GM20431 (cell line): ENCODE data around the gene TRPM2.
"Not testable (repeated sequence)": the region's sequence is repeated elsewhere in the genome, so short reads cannot be mapped to it uniquely, and the experiment has no call there.

ENCODE experiments used
- in situ Hi-C: fragments of 300-500 bp; cut with MseI, MboI; formaldehyde crosslinking; loops from one replicate; pipeline ENCODE4 v1.15.0; 2020; ENCODE audit warnings: low sequenced_read_pairs; ENCODE audit not compliant: unreplicated experiment

Gene TRPM2

DNA sequence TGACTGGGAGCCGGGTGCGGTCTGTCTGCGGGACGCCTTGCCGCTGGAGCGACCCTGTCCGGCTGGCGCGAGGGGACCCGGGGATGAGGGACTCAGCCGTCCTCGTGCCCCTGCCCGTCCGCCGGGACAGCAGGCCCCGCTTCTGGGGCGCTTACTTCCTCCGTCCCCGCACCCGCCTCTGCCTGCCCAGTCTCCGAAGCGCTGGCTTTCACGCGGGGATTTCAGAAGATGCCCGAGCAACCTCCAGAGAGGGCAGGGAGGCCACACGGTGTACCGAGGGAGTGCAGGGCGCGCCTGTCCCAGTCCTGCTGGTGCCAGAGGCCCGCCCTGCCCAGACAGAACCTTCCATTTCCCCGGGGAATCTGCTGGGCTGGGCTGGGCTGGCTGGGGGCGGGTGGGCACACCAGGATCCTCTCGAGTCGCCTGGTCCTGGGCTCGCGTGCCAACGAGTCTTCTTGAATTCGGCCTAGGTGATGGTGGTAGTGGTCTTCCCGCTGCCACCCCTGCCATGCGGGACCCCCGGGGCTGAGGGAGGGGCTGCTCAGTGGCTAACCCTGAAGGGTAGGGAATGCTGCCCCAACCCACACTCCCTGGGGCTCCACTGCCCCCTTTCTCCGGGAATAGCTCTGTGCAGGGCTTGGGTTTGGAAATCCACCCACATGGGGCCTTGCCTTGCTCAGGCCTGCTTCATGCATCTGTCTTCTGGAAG is 2.5 kb upstream of the TRPM2 start:
- in situ Hi-C loops, result no loop called here

- in situ Hi-C loops, result no loop called here
Observed at GRCh38 chr21:44351535-44352252, 1.7 kb upstream of the TRPM2 start.

- in situ Hi-C loops, result no loop called here
Observed at GRCh38 chr21:44352253-44352860, 1.1 kb upstream of the TRPM2 start.

DNA sequence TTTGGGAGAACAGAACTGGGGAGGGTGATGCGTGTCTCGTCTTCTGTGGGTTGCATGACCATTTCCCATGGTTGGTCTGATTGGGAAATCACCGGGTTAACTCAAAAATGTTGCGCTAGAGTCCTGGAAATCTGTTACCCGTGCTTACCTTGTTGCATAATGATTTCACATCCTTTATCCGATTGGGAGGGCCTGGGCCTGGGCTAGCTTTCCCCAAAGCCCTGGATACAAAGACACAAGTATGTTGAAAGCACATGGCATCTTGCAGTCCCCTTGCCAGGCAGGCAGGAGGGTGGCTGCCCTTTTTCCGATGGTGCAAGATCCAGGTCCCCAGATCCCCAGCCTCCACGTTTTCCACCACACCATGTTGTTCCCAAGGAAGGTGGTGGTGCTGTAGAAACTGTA is 582 bp downstream of the TRPM2 start:
- in situ Hi-C loops, result no loop called here

DNA sequence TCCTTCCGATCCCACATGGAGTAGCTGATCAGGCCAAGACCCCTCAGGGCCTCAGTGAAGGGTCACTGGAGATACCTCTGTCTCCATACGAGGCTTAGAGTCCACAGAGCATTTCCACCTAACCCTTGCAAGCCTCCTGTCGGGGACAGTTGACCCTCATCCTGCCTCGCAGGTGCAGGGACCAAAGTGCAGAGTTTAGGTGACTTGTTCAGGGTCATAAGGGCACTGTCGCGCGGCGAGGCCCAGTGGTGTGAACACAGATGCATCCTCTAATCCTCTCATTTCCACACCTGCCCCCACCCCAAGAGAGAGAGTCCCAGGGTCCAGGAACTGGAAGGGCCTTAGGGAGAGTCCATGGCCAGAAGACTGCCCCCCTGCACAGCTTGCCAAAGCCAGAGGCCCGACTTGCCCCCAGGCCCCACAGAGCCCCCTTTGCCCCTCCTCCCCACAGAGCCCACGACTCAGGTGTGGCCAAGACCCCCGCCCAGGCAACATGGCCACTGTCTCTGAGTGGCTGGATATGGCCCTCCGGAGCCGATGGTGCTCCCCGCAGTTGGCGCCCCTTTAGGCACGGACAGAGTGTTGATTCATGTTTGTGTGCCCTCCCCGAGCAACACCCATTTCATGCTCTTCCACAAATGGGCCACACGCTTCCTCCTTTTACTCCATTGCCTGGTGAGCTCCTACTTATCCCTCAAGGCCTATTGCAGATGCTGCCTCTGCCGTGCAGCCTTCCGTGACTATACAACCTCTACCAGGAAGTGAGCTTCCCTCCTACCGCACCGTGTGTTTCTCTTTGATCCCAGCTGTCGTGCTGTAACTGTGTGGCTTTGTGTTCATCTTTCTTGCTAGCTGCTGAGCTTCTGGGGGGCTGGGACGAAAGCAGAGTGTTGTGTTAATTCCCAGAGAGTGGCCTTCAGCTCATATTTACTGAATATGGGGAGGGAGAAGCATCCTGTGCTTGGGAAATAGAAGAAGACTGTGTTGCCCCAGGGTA is 1.7 kb downstream of the TRPM2 start:
- in situ Hi-C loops, result no loop called here

DNA sequence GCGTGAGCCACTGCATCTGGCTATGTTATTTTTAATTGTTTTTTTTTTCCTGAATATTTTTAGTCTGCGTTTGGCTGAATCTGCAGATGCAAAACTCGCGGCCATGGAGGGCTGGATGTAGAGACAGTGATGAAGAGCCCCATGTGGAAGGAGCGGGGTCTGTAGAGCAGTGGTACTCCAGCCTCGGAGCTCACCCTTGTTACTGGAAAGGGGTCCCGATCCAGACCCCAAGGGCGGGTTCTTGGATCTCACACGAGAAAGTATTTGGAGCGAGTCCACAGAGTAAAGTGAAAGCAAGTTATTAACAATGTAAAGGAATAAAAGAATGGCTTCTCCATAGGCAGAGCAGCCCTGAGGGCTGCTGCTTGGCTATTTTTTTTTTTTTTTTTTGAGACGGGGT is 2.7 kb downstream of the TRPM2 start:
- in situ Hi-C loops, result no loop called here

GRCh38 chr21:44356636-44357035 is 3.2 kb downstream of the TRPM2 start:
- in situ Hi-C loops, result no loop called here

DNA sequence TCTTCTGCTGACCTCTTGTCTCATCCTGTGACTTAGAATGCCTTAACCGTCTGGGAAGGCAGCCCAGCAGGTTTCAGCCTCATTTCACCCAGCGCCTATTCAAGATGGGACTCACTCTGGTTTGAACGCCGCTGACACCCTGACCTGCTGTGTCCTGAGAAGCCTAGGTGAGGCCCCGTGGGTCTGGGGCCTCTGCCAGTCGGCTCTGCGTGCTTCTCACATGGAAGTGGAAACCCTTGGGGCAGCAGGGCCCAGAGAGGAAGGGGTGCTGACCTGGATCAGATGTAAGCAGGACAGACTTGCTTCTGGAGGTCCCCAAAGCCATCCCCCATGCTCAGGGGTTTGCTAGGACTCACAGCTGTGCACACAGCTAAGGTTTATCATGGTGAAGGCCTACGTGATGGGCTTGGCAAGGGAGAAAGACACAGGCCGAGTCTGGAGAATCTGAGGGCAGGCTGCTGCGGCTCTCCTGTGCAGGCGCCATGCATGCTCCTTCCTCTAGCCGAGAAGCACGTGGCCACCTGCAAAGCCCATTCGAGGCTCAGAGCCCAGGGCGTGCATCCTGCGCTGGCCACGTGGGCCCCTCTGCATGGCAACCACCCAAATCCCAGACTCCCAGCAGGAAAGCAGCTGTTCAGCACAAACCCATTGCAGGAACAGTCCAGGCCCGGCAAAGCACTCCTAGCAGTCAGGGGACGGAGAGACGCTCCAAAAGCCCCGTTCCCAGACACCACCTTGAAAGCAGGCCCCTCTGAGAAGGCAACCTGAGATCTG is 3.8 kb downstream of the TRPM2 start:
- in situ Hi-C loops, result no loop called here

- in situ Hi-C loops, result no loop called here
Observed at GRCh38 chr21:44359396-44359795, 6.0 kb downstream of the TRPM2 start.

DNA sequence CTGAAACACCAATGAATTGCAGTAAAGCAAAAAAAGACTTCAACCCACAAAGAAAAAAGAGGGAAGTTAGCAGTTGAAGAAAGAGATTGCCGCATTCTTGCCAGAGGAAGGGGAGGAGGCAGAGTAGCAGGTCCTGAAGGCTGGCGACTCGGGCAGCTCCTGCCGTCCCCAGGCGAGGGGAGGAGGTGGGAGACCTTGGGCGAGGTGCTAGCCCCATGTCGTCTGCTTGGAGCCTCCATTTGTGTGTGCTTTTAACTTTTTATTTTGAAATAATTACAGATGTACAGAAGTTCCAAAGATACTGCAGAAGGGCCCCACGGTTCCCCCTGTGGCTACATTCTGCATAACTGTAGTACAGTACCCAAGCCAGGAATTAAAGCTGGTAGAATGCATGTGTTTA is 6.7 kb downstream of the TRPM2 start:
- in situ Hi-C loops, result no loop called here

DNA sequence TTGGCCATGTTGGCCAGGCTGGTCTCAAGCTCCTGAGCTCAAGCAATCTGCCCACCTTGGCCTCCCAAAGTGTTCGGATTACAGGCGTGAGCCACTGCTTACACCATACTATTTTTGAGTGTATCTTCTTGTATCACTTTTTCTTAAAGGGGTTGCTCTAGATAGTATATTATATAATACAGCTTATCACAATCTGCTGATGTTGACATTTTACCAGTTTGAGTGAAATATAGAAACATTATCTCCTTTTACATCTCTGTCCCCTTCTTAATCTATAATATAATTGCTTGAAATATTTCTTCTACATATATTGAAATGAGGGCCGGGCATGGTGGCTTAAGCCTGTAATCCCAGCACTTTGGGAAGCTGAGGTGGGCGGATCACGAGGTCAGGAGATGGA is 8.5 kb downstream of the TRPM2 start:
- in situ Hi-C loops, result not testable (repeated sequence)

DNA sequence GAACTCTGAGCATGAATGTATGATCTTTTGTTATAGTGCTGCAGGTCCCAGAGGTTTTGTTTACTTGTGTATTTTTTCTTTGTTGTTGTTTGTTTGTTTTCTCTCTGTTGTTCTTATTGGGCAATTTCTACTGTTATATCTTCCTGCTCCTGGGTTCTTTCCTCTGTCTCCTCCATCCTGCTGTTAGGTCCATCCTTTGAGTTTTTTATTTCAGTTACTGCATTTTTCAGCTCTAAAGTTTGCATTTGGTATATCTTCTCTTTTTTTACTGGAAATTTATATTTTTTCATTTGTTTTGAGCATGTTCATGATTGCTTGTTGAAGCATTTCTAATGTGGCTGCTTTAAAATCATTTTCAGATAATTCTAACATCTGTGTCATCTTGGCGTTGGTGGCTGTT is 9.9 kb downstream of the TRPM2 start:
- in situ Hi-C loops, result no loop called here

DNA sequence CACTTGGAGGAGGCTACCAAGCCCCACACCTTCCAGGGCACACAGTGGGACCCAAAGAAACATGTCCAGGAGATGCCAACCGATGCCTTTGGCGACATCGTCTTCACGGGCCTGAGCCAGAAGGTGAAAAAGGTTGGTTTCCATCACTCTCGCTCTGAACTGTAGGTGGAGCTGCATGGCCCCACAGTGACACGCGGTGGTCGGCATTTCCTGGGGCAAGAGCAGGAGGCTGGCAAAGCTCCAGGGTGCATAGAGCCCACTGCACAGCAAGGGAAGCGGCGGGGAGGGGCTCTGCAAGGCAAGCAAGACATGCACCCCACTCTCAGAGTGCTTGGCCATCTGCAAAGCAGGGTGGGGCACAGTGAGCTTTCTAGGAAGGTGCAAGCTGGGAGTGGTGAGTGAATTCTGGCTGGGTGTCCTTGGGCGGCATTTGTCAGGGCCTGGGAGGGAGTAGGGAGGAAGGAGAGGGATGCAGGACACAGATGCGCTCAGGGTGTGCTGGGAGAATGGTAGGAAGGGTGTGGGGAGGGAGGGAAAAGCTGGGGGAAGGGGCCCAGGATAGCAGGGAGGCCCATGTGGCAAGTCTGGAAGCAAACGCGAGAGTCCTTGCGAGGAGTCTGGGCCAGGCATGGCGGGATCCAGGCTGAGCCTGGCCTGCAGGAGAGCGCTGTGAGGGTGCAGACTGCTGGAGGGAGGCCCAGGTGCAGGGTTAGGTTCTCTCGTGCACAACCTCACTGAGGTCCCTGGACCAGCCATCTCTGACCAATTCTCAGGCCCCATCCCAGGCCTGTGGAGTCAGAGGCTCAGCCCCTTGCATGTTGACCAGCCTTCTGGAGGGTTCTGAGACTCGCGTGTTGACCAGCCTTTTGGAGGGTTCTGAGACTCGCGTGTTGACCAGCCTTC is 11.0 kb downstream of the TRPM2 start:
- in situ Hi-C loops, result no loop called here

- in situ Hi-C loops, result no loop called here
Observed at GRCh38 chr21:44365251-44365966, 12.0 kb downstream of the TRPM2 start.

- in situ Hi-C loops, result no loop called here
Observed at GRCh38 chr21:44365967-44366585, 12.7 kb downstream of the TRPM2 start.

DNA sequence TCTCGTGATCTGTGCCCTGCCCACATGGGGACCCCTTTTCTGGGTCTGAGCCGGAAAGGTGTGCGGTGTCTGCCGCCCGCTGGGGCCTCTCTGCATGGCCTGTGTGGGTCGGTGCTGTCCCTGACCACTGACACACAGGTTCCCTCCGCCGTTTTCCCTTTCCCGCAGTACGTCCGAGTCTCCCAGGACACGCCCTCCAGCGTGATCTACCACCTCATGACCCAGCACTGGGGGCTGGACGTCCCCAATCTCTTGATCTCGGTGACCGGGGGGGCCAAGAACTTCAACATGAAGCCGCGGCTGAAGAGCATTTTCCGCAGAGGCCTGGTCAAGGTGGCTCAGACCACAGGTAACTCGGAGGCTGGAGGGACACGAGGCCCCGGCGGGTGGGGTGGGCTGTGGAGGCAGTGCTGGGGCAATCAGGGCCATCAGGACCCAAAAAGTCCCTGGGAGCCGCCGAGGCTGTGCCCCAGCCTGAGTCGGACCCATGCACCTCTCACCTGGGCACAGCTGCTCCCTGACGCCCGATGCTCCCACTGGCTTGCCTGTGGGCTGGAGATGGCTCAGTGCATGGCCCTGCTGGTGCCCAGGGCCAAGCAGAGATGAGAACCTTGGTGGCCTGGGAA is 13.3 kb downstream of the TRPM2 start:
- in situ Hi-C loops, result no loop called here
